Neural progenitor cell (in vitro differentiated cells): ENCODE measurements around the gene TMUB2. TPM values are rescaled to one million over a fixed set of nuclear protein-coding genes. Genes with fewer than 3 reads are reported as not detected.

ENCODE experiments used
- DNase-seq: peaks from one replicate; pipeline ENCODE4 v3.0.0-alpha.2; 2016; ENCODE audit warnings: low spot score
- H2AFZ ChIP-seq: fragments of 200-600 bp; sonication (generic); replicated peaks from 2 replicates; pipeline ENCODE4 v1.6.1; 2016; ENCODE audit warnings: antibody characterized with exemption
- H3F3A ChIP-seq: fragments of 200-600 bp; sonication (generic); 2 replicates; pipeline ENCODE4 v1.6.1; 2016; ENCODE audit warnings: antibody characterized with exemption, low read depth
- H3K27ac ChIP-seq: fragments of 200-600 bp; sonication (generic); 2 replicates; pipeline ENCODE4 v1.5.1; 2016; ENCODE audit warnings: mild to moderate bottlenecking
- H3K27me3 ChIP-seq: fragments of 200-600 bp; sonication (generic); 2 replicates; pipeline ENCODE4 v1.6.1; 2016; ENCODE audit warnings: mild to moderate bottlenecking, moderate library complexity
- H3K36me3 ChIP-seq: fragments of 200-600 bp; sonication (generic); 2 replicates; pipeline ENCODE4 v1.5.1; 2016
- H3K4me1 ChIP-seq: fragments of 200-600 bp; sonication (generic); 2 replicates; pipeline ENCODE4 v1.6.1; 2016; ENCODE audit warnings: mixed run types
- H3K4me2 ChIP-seq: fragments of 200-600 bp; sonication (generic); 2 replicates; pipeline ENCODE4 v1.6.1; 2016
- H3K4me3 ChIP-seq: fragments of 200-600 bp; sonication (generic); 2 replicates; pipeline ENCODE4 v1.5.1; 2016
- H3K79me2 ChIP-seq: fragments of 200-600 bp; sonication (generic); 2 replicates; pipeline ENCODE4 v1.6.1; 2016; ENCODE audit warnings: low read depth
- H3K9ac ChIP-seq: fragments of 200-600 bp; sonication (generic); 2 replicates; pipeline ENCODE4 v1.6.1; 2016
- H3K9me3 ChIP-seq: fragments of 200-600 bp; sonication (generic); 2 replicates; pipeline ENCODE4 v1.5.1; 2016; ENCODE audit warnings: low read depth
- H4K20me1 ChIP-seq: fragments of 200-600 bp; sonication (generic); 2 replicates; pipeline ENCODE4 v1.6.1; 2016; ENCODE audit warnings: low read depth
- H3K27ac Mint-ChIP-seq: 3 replicates; pipeline ENCODE4 v1.8.0; 2021; ENCODE audit warnings: mixed read lengths
- H3K27me3 Mint-ChIP-seq: 2 replicates; pipeline ENCODE4 v1.8.0; 2022; ENCODE audit warnings: low read depth, mild to moderate bottlenecking, inconsistent platforms, moderate library complexity, mixed read lengths; ENCODE audit not compliant: insufficient read depth
- H3K36me3 Mint-ChIP-seq: 3 replicates; pipeline ENCODE4 v1.8.0; 2021; ENCODE audit warnings: mixed read lengths
- H3K4me1 Mint-ChIP-seq: 3 replicates; pipeline ENCODE4 v1.8.0; 2021; ENCODE audit warnings: mixed read lengths
- H3K4me3 Mint-ChIP-seq: 3 replicates; pipeline ENCODE4 v1.8.0; 2021; ENCODE audit warnings: mild to moderate bottlenecking, moderate library complexity, mixed read lengths
- H3K9me3 Mint-ChIP-seq: 3 replicates; pipeline ENCODE4 v1.8.0; 2020; ENCODE audit warnings: mixed read lengths
- EZH2 ChIP-seq: fragments of 200-600 bp; sonication (generic); IDR thresholded peaks from 2 replicates; pipeline ENCODE4 v1.6.1; 2017; ENCODE audit warnings: antibody characterized with exemption, mild to moderate bottlenecking, moderate library complexity
- EZH2phosphoT487 ChIP-seq: fragments of 200-600 bp; sonication (generic); IDR thresholded peaks from 2 replicates; pipeline ENCODE4 v1.6.1; 2017; ENCODE audit warnings: antibody characterized with exemption
- total RNA-seq: library from RNA; depleted of rRNA; stranded (reverse); fragments of >200 nt; gene quantifications from 2 replicates; pipeline ENCODE4 v1.2.3, GENCODE V29; 2015; ENCODE audit warnings: low replicate concordance
- TF ChIP-seq, protein P1 (sequence below): fragments of 200-600 bp; sonication (generic); IDR thresholded peaks from 2 replicates; pipeline ENCODE4 v1.5.1; 2017; ENCODE audit warnings: antibody characterized with exemption, mild to moderate bottlenecking

Gene TMUB2
- total RNA-seq, 1 donor from 2014 or later: 16.6 TPM

DNA sequence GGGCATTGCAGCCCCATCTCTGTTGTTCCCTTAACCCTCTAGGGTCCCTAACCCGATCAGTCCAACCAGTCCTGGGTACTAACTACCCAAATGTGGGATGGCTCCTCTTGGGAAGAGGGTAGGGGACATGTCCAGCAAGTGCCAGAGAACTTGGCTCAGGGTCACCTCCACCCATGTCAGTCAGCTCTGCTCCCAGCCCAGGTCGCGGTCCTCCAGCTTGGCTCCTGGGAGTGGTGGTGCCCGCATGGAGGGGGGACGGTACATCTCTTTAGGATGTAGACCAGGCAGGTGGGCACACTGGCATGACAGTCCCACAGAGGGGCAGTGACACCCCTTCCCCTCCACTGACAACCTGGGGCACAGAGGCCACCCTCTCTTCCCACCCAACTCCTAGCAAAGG is 6.0 kb downstream of the TMUB2 start:
- no peak overlapping the region for H3K4me3 Mint-ChIP-seq
- H3K27ac ChIP-seq: peak overlapping the region; percentile 86
- H3K27ac Mint-ChIP-seq: no peak overlapping the region

DNA sequence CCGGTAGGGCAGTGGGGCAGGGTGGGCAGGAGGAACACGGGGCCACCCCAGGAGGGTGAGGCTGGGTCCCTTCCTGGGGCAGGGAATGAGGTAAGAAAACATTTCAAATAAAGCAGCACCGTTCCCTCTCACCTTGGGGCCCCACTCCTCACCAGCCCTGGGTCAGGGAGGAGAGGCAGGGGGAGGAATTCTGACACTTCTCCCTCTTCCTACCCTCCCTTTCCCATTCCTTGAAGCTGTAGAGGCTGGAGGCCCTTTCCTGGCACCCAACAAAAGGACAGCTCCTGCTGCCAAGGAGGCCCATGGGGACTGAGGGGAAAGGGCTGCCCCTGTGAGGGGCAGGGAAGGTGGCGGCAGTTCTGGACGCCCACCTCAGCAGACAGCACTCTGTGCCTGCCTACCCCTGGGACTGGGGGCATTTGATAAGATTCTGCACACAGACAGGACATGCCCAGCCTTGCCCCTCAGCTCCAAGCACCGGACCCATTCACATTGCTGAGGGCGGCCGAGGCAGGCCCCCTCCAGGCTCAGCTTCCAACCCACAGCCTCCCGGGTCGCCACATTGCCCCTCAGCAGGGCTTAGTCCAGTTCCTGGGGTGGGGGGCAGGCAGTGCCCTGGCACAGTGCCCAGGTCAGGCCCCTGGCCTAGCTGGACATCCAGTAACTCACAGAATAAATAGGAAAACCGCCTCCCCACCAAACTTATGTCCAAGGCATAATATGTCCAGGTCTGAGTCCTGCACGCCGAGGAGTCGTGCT is 6.7 kb downstream of the TMUB2 start:
- H3K79me2 ChIP-seq: peaks cover 21% of the 10 kb centered on the region
- Mint-ChIP-seq H3K4me3 (no peak overlapping the region), H3K36me3 (peaks cover 24% of the 10 kb centered on the region)

More for the DNA sequence above, 6.0 kb downstream of the TMUB2 start:
- no peaks in the 10 kb centered on the region for H3K9me3 ChIP-seq
- Mint-ChIP-seq H3K27me3 (peaks cover 12% of the 10 kb centered on the region), H3K4me1 (peaks cover 17% of the 10 kb centered on the region), H3K9me3 (no peaks in the 10 kb centered on the region), H3K36me3 (peaks cover 26% of the 10 kb centered on the region)
- H3K4me3 ChIP-seq: no peak overlapping the region
- peaks cover 21% of the 10 kb centered on the region for H3K79me2 ChIP-seq
- no peaks in the 10 kb centered on the region for H4K20me1 ChIP-seq
- H2AFZ ChIP-seq: no peak overlapping the region
- H3K4me2 ChIP-seq: no peak overlapping the region
- H3K9ac ChIP-seq: no peak overlapping the region
- peaks cover 6% of the 10 kb centered on the region for H3K4me1 ChIP-seq
- H3K36me3 ChIP-seq: peaks cover 4% of the 10 kb centered on the region
- H3F3A ChIP-seq: peaks cover 28% of the 10 kb centered on the region
- no peaks in the 10 kb centered on the region for H3K27me3 ChIP-seq
- DNase-seq: no peak
- TF ChIP-seq EZH2phosphoT487: no peak
- TF ChIP-seq, protein P1, sequence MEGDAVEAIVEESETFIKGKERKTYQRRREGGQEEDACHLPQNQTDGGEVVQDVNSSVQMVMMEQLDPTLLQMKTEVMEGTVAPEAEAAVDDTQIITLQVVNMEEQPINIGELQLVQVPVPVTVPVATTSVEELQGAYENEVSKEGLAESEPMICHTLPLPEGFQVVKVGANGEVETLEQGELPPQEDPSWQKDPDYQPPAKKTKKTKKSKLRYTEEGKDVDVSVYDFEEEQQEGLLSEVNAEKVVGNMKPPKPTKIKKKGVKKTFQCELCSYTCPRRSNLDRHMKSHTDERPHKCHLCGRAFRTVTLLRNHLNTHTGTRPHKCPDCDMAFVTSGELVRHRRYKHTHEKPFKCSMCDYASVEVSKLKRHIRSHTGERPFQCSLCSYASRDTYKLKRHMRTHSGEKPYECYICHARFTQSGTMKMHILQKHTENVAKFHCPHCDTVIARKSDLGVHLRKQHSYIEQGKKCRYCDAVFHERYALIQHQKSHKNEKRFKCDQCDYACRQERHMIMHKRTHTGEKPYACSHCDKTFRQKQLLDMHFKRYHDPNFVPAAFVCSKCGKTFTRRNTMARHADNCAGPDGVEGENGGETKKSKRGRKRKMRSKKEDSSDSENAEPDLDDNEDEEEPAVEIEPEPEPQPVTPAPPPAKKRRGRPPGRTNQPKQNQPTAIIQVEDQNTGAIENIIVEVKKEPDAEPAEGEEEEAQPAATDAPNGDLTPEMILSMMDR: no peak
- TF ChIP-seq EZH2: no peak

DNA sequence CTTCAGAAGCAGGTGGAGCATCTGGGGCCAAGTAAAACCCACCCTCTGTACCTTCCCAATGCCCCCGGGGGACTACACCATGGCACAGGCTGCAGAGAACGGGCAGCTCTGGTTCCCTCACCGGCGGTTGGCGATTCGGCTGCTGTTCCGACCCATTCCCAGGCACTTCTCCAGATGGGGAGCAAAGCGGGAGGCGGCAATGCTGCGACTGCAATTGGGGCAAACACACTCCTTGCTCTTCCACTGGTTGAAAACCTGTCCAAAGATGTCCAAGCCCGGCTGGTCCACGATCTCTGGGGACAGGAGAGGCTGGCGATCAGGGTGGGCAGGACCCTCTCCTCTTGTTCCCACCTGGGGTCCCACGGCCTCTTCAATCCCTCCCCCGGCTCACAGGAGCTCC is 10.3 kb downstream of the TMUB2 start:
- TF ChIP-seq EZH2phosphoT487 (no peak), EZH2 (no peak)
- TF ChIP-seq, protein P1: no peak
- H3K4me3 ChIP-seq: no peak overlapping the region
- peak overlapping the region; percentile 86 for H3K4me3 Mint-ChIP-seq
- peaks cover 7% of the 10 kb centered on the region for H3K4me1 ChIP-seq
- H4K20me1 ChIP-seq: peaks cover 7% of the 10 kb centered on the region
- peaks cover 39% of the 10 kb centered on the region for H3F3A ChIP-seq
- H3K27me3 Mint-ChIP-seq: peaks cover 7% of the 10 kb centered on the region
- peaks cover 26% of the 10 kb centered on the region for H3K79me2 ChIP-seq
- no peak overlapping the region for H3K27ac Mint-ChIP-seq
- DNase-seq: no peak
- H3K27me3 ChIP-seq: no peaks in the 10 kb centered on the region
- H3K27ac ChIP-seq: no peak overlapping the region
- H3K9me3 ChIP-seq: no peaks in the 10 kb centered on the region
- no peak overlapping the region for H2AFZ ChIP-seq
- no peak overlapping the region for H3K9ac ChIP-seq
- peaks cover 19% of the 10 kb centered on the region for H3K4me1 Mint-ChIP-seq
- no peak overlapping the region for H3K4me2 ChIP-seq
- peaks cover 4% of the 10 kb centered on the region for H3K36me3 ChIP-seq
- H3K36me3 Mint-ChIP-seq: peaks cover 19% of the 10 kb centered on the region
- H3K9me3 Mint-ChIP-seq: no peaks in the 10 kb centered on the region

More for the DNA sequence above, 6.7 kb downstream of the TMUB2 start:
- H3K27ac Mint-ChIP-seq: no peak overlapping the region
- H3K4me2 ChIP-seq: no peak overlapping the region
- no peak overlapping the region for H3K4me3 ChIP-seq
- TF ChIP-seq, protein P1: no peak
- TF ChIP-seq EZH2 (no peak), EZH2phosphoT487 (no peak)
- H4K20me1 ChIP-seq: peaks cover 6% of the 10 kb centered on the region
- no peak for DNase-seq
- H3K9me3 ChIP-seq: no peaks in the 10 kb centered on the region
- H3K27me3 Mint-ChIP-seq: peaks cover 8% of the 10 kb centered on the region
- H3K27me3 ChIP-seq: no peaks in the 10 kb centered on the region
- H3K36me3 ChIP-seq: peaks cover 4% of the 10 kb centered on the region
- H2AFZ ChIP-seq: no peak overlapping the region
- H3K9me3 Mint-ChIP-seq: no peaks in the 10 kb centered on the region
- peak overlapping the region; percentile 46 for H3K27ac ChIP-seq
- peaks cover 28% of the 10 kb centered on the region for H3F3A ChIP-seq
- H3K9ac ChIP-seq: no peak overlapping the region
- H3K4me1 ChIP-seq: peaks cover 7% of the 10 kb centered on the region
- H3K4me1 Mint-ChIP-seq: peaks cover 16% of the 10 kb centered on the region
